Thyroid gland (tissue), 4 donors: ENCODE data around the gene MPP1. TPM values are rescaled to one million over a fixed set of nuclear protein-coding genes. Genes with fewer than 3 reads are reported as not detected.

Experiments used
- DNase-seq, 2 donors: peaks; one replicate each; pipeline ENCODE4 v3.0.0-alpha.2; 2019
- H3K27ac ChIP-seq, 3 donors: fragments of 200-600 bp; sonication (generic); 1 replicate in 2 of 3; 2 replicates in 1 of 3; pipeline ENCODE4 v1.5.1; 2016 to 2019; ENCODE audit warnings: mild to moderate bottlenecking in 1 of 3, moderate library complexity in 1 of 3
- H3K27me3 ChIP-seq: fragments of 200-600 bp; sonication (generic); one replicate; pipeline ENCODE4 v1.5.1; 2019
- H3K36me3 ChIP-seq, 2 donors: fragments of 200-600 bp; sonication (generic); one replicate each; pipeline ENCODE4 v1.5.1; 2016 to 2019
- H3K4me1 ChIP-seq, 2 donors: fragments of 200-600 bp; sonication (generic); one replicate each; pipeline ENCODE4 v1.5.1; 2017 to 2019
- H3K4me3 ChIP-seq, 3 donors: fragments of 200-600 bp; sonication (generic); replicated peaks in 1 of 3; 1 replicate in 2 of 3; 2 replicates in 1 of 3; pipeline ENCODE4 v1.5.1; 2016; ENCODE audit warnings: mild to moderate bottlenecking in 1 of 3
- H3K9me3 ChIP-seq: fragments of 200-600 bp; sonication (generic); one replicate; pipeline ENCODE4 v1.5.1; 2017
- CTCF ChIP-seq, 6 experiments: fragments of 200-600 bp in 3 of 6; fragments of 450-650 bp in 3 of 6; sonication (generic) in 3 of 6; IDR thresholded peaks; one replicate each; pipeline ENCODE4 v1.5.1; 2016 to 2019; ENCODE audit warnings: antibody characterized with exemption in 6 of 6, mild to moderate bottlenecking in 2 of 6, inconsistent platforms in 1 of 6, moderate library complexity in 1 of 6
- POLR2A ChIP-seq, 2 donors: fragments of 450-650 bp; IDR thresholded peaks; one replicate each; pipeline ENCODE4 v1.6.1; 2017; ENCODE audit warnings: antibody characterized with exemption in 2 of 2, mild to moderate bottlenecking in 2 of 2, moderate library complexity in 1 of 2
- WGBS, 2 donors: methylation state at CpG; one replicate each; pipeline ENCODE4 v1.1.5; 2017; 5-methylcytosine and 5-hydroxymethylcytosine counted together
- intact Hi-C: fragments of 100-400 bp; cut with DNase I; formaldehyde crosslinking; loops from one replicate; pipeline ENCODE4 v1.15.1; 2023
- total RNA-seq, 4 donors: library from RNA; depleted of rRNA; stranded (reverse); fragments of >200 nt; gene quantifications; one replicate each; pipeline ENCODE4 v1.2.3, GENCODE V29; 2016

Gene MPP1
- total RNA-seq, 4 donors from 2014 or later, result 26.8 to 47.3 (median 28.8) TPM

GRCh38 chrX:154761977-154762536, 43.2 kb downstream of the MPP1 start:
- no peaks in the 10 kb centered on the region for H3K27me3 ChIP-seq
- intact Hi-C loops, result no loop called here
- peaks cover 0 to 7% of the 10 kb centered on the region in 2 donors for H3K36me3 ChIP-seq
- TF ChIP-seq POLR2A (IDR thresholded peaks at IDR 0.05) (no peak), CTCF (IDR thresholded peaks at IDR 0.05) (no peak)
- H3K4me1 ChIP-seq, result peaks cover 6 to 21% of the 10 kb centered on the region in 2 donors
- WGBS, 2 donors, result 6 to 11% methylated on average over 11 of the region's 11 CpGs
- peak overlapping the region; percentile 44 to 81 (median 70) for H3K27ac ChIP-seq
- H3K9me3 ChIP-seq, result no peaks in the 10 kb centered on the region
- no peak overlapping the region for H3K4me3 ChIP-seq
- DNase-seq, result peak; percentile 52 to 62

DNA sequence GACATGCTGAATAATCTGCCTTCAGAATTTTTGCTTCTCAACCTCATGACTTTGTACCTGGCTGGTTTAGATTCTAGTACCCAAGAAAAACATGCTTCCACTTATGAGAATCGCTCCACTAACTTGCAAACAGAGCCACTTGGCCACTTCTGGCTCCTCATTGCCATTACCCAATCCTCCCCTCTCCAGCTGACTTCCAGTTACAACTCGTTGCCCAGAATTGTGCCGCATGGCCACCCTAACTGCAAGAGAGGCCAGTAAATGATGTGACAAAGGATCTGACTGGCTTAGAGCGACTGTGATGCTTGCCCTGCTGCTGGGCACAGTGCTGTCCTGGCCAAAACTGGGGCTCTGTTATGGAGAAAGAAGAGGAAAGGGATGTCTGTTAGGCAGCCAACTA, 46.6 kb downstream of the MPP1 start:
- WGBS, 2 donors, result 34 to 47% methylated on average over 3 to 4 of the region's 4 CpGs
- peak; percentile 85 to 86 for DNase-seq

GRCh38 chrX:154751669-154752271, 53.5 kb downstream of the MPP1 start:
- Histone ChIP-seq H3K36me3 (no peaks in the 10 kb centered on the region), H3K27ac (peak overlapping the region in 2 of 3 donors; percentile 11 to 46), H3K4me3 (no peak overlapping the region), H3K9me3 (no peaks in the 10 kb centered on the region), H3K27me3 (no peaks in the 10 kb centered on the region), H3K4me1 (peaks cover 0 to 3% of the 10 kb centered on the region in 2 donors)
- 36 to 49% methylated on average over 7 to 9 of the region's 9 CpGs for WGBS, 2 donors
- TF ChIP-seq CTCF (IDR thresholded peaks at IDR 0.05) (no peak), POLR2A (IDR thresholded peaks at IDR 0.05) (no peak)
- peak; percentile 9 to 18 for DNase-seq
- intact Hi-C loops, result no loop called here

More for the DNA sequence above, 46.6 kb downstream of the MPP1 start:
- intact Hi-C loops, result no loop called here
- no peak for TF ChIP-seq CTCF (IDR thresholded peaks at IDR 0.05)
- TF ChIP-seq POLR2A (IDR thresholded peaks at IDR 0.05), result no peak
- H3K4me3 ChIP-seq, result no peak overlapping the region
- no peaks in the 10 kb centered on the region for H3K9me3 ChIP-seq
- H3K4me1 ChIP-seq, result peaks cover 6 to 16% of the 10 kb centered on the region in 2 donors
- peak overlapping the region; percentile 67 to 86 (median 81) for H3K27ac ChIP-seq
- no peaks in the 10 kb centered on the region for H3K36me3 ChIP-seq
- no peaks in the 10 kb centered on the region for H3K27me3 ChIP-seq

GRCh38 chrX:154751203-154751668, 54.0 kb downstream of the MPP1 start:
- no peaks in the 10 kb centered on the region for H3K36me3 ChIP-seq
- no peak for TF ChIP-seq POLR2A (IDR thresholded peaks at IDR 0.05)
- TF ChIP-seq CTCF (IDR thresholded peaks at IDR 0.05), result no peak
- H3K9me3 ChIP-seq, result no peaks in the 10 kb centered on the region
- 14 to 18% methylated on average over 3 of the region's 20 CpGs for WGBS, 2 donors
- peak overlapping the region in 1 of 3 donors; percentile 46 for H3K27ac ChIP-seq
- intact Hi-C loops, result no loop called here
- H3K4me3 ChIP-seq, result peak overlapping the region in 1 of 3 donors; percentile 37
- peak in 1 of 2 donors; percentile 15 for DNase-seq
- no peaks in the 10 kb centered on the region for H3K27me3 ChIP-seq
- peaks cover 0 to 3% of the 10 kb centered on the region in 2 donors for H3K4me1 ChIP-seq
